NCI-H748 (cell line): ENCODE results near the gene C12orf42.
"Not testable (repeated sequence)": the region's sequence is repeated elsewhere in the genome, so short reads cannot be mapped to it uniquely, and the experiment has no call there.

Experiments
- DNase-seq: peaks from one replicate; lab custom pipeline; 2025; ENCODE audit not compliant: unreplicated experiment; lab: John Stamatoyannopoulos, UW

The C12orf42 gene

GRCh38 chr12:103425674-103426073 is 70.1 kb downstream of the C12orf42 start:
- not testable (repeated sequence) for DNase-seq

- DNase-seq = not testable (repeated sequence)
Observed at GRCh38 chr12:103424849-103425586, 70.8 kb downstream of the C12orf42 start.

GRCh38 chr12:103423516-103423910 is 72.3 kb downstream of the C12orf42 start:
- DNase-seq = no peak

GRCh38 chr12:103422746-103423515 is 72.8 kb downstream of the C12orf42 start:
- peak; percentile 98 for DNase-seq

GRCh38 chr12:103422328-103422727 is 73.4 kb downstream of the C12orf42 start:
- DNase-seq = peak; percentile 79

GRCh38 chr12:103421402-103421801 is 74.4 kb downstream of the C12orf42 start:
- DNase-seq = no peak

- DNase-seq = no peak
Observed at GRCh38 chr12:103415681-103416080, 80.1 kb downstream of the C12orf42 start.

- DNase-seq = peak; percentile 53
Observed at GRCh38 chr12:103401421-103401820, 94.3 kb downstream of the C12orf42 start.

GRCh38 chr12:103399986-103400385 is 95.8 kb downstream of the C12orf42 start:
- no peak for DNase-seq

GRCh38 chr12:103397536-103397935 is 98.2 kb downstream of the C12orf42 start:
- DNase-seq = peak; percentile 84

GRCh38 chr12:103392722-103393121 is 103.0 kb downstream of the C12orf42 start:
- no peak for DNase-seq

GRCh38 chr12:103391103-103391502 is 104.7 kb downstream of the C12orf42 start:
- DNase-seq = no peak

GRCh38 chr12:103387385-103387784 is 108.4 kb downstream of the C12orf42 start:
- peak; percentile 90 for DNase-seq

- DNase-seq = no peak
Observed at GRCh38 chr12:103386451-103386850, 109.3 kb downstream of the C12orf42 start.

GRCh38 chr12:103382736-103383346 is 112.9 kb downstream of the C12orf42 start:
- DNase-seq = no peak

- no peak for DNase-seq
Observed at GRCh38 chr12:103382119-103382518, 113.6 kb downstream of the C12orf42 start.

- DNase-seq = no peak
Observed at GRCh38 chr12:103379670-103380069, 116.1 kb downstream of the C12orf42 start.

- peak; percentile 99 for DNase-seq
Observed at GRCh38 chr12:103373088-103373523, 122.7 kb downstream of the C12orf42 start.

GRCh38 chr12:103369929-103370328 is 125.8 kb downstream of the C12orf42 start:
- no peak for DNase-seq

- no peak for DNase-seq
Observed at GRCh38 chr12:103368167-103368566, 127.6 kb downstream of the C12orf42 start.

- no peak for DNase-seq
Observed at GRCh38 chr12:103354403-103354802, 141.4 kb downstream of the C12orf42 start.

GRCh38 chr12:103353913-103354312 is 141.9 kb downstream of the C12orf42 start:
- DNase-seq = no peak
